Esophagus squamous epithelium (tissue), 4 donors: ENCODE results near the gene SH2D6.

Experiments used
- CTCF ChIP-seq, 6 experiments: fragments of 450-650 bp in 4 of 6; fragments of 200-600 bp in 2 of 6; sonication (generic) in 2 of 6; IDR thresholded peaks; one replicate each; pipeline ENCODE4 v1.5.1; 2016 to 2019; ENCODE audit warnings: antibody characterized with exemption in 6 of 6, mild to moderate bottlenecking in 4 of 6, moderate library complexity in 4 of 6
- POLR2A ChIP-seq, 4 donors: fragments of 450-650 bp; IDR thresholded peaks; one replicate each; pipeline ENCODE4 v1.6.1; 2017; ENCODE audit warnings: antibody characterized with exemption in 4 of 4, mild to moderate bottlenecking in 4 of 4, moderate library complexity in 3 of 4

- TF ChIP-seq CTCF (IDR thresholded peaks at IDR 0.05) (no peak), POLR2A (IDR thresholded peaks at IDR 0.05) (no peak)
These were observed 11.4 kb downstream of the SH2D6 start for GRCh38 chr2:85429924-85430289.
